Suprapubic skin (tissue), 4 donors: ENCODE data around the gene PLP2.

Experiments
- CTCF ChIP-seq, 2 donors: fragments of 200-600 bp in 1 of 2; fragments of 450-650 bp in 1 of 2; sonication (generic) in 1 of 2; IDR thresholded peaks; one replicate each; pipeline ENCODE4 v1.5.1; 2016 to 2019; ENCODE audit warnings: antibody characterized with exemption in 2 of 2, mild to moderate bottlenecking in 1 of 2, moderate library complexity in 1 of 2
- EP300 ChIP-seq: sonication (generic); formaldehyde crosslinking; IDR thresholded peaks from one replicate; pipeline ENCODE4 v1.6.1; 2017; ENCODE audit warnings: antibody characterized with exemption
- POLR2A ChIP-seq, 2 donors: fragments of 450-650 bp; IDR thresholded peaks; one replicate each; pipeline ENCODE4 v1.6.1; 2017; ENCODE audit warnings: antibody characterized with exemption in 2 of 2, mild to moderate bottlenecking in 2 of 2, moderate library complexity in 2 of 2
- POLR2AphosphoS5 ChIP-seq, 3 donors: sonication (generic); formaldehyde crosslinking; IDR thresholded peaks; one replicate each; pipeline ENCODE4 v1.6.1; 2017; ENCODE audit warnings: antibody characterized with exemption in 3 of 3

- TF ChIP-seq POLR2AphosphoS5 (IDR thresholded peaks at IDR 0.05) (no peak), CTCF (IDR thresholded peaks at IDR 0.05) (no peak), POLR2A (IDR thresholded peaks at IDR 0.05) (no peak), EP300 (no peak)
Observed at GRCh38 chrX:49139713-49140112, 32.0 kb upstream of the PLP2 start.
